ENCODE results near the gene PDE11A.

- TF ChIP-seq CTCF (IDR thresholded peaks at IDR 0.05) (no peak), POLR2A (IDR thresholded peaks at IDR 0.05) (no peak)
These were observed 350.6 kb downstream of the PDE11A start for GRCh38 chr2:177721818-177722567.

All from uterus (tissue), 2 donors.